Measurements from ENCODE around the gene COPS8. TPM values are rescaled to one million over a fixed set of nuclear protein-coding genes. Genes with fewer than 3 reads are reported as not detected.

Gene COPS8
- total RNA-seq, 6 donors from 2014 or later: 24.1 to 48.3 (median 38.1) TPM

DNA sequence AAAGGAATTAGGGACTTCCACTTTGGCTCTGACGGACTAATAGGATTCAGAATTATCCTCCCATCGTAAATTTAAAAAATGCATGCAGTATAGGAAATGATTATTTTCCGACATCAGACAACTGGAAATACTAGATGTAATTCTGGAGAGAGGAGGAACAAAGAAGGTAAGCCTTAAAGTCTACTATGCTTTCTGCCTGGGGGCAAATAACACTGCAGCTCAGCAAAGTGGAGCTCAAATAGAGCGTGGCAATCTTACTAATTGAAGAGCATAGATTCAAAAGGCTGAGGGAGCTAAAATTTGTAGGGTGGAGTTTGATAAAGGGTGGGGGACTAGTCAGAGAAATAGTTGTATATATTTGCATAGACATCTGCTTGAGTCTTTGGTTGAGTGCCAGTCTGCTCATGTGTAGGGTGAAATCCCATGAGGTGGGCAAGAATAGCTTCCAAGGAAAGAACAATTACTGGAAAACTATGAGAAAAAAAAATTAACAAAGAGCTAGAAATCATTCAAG is 23.8 kb downstream of the COPS8 start:
- ATAC-seq (ENCODE audit: low FRiP score in 2 of 2) (no peak), DNase-seq (no peak)
- Histone ChIP-seq H3K36me3 (no peaks in the 10 kb centered on the region), H3K27me3 (no peaks in the 10 kb centered on the region), H3K27ac (no peak overlapping the region), H3K4me1 (no peaks in the 10 kb centered on the region), H3K9me3 (no peaks in the 10 kb centered on the region), H3K4me3 (no peak overlapping the region)
- TF ChIP-seq POLR2A (IDR thresholded peaks at IDR 0.05) (no peak), EP300 (IDR thresholded peaks at IDR 0.05) (no peak), POLR2AphosphoS5 (IDR thresholded peaks at IDR 0.05) (no peak)
- TF ChIP-seq, protein P1, sequence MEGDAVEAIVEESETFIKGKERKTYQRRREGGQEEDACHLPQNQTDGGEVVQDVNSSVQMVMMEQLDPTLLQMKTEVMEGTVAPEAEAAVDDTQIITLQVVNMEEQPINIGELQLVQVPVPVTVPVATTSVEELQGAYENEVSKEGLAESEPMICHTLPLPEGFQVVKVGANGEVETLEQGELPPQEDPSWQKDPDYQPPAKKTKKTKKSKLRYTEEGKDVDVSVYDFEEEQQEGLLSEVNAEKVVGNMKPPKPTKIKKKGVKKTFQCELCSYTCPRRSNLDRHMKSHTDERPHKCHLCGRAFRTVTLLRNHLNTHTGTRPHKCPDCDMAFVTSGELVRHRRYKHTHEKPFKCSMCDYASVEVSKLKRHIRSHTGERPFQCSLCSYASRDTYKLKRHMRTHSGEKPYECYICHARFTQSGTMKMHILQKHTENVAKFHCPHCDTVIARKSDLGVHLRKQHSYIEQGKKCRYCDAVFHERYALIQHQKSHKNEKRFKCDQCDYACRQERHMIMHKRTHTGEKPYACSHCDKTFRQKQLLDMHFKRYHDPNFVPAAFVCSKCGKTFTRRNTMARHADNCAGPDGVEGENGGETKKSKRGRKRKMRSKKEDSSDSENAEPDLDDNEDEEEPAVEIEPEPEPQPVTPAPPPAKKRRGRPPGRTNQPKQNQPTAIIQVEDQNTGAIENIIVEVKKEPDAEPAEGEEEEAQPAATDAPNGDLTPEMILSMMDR (IDR thresholded peaks at IDR 0.05): no peak
- WGBS, 2 donors: 95 to 97% methylated on average over 4 of the region's 4 CpGs

DNA sequence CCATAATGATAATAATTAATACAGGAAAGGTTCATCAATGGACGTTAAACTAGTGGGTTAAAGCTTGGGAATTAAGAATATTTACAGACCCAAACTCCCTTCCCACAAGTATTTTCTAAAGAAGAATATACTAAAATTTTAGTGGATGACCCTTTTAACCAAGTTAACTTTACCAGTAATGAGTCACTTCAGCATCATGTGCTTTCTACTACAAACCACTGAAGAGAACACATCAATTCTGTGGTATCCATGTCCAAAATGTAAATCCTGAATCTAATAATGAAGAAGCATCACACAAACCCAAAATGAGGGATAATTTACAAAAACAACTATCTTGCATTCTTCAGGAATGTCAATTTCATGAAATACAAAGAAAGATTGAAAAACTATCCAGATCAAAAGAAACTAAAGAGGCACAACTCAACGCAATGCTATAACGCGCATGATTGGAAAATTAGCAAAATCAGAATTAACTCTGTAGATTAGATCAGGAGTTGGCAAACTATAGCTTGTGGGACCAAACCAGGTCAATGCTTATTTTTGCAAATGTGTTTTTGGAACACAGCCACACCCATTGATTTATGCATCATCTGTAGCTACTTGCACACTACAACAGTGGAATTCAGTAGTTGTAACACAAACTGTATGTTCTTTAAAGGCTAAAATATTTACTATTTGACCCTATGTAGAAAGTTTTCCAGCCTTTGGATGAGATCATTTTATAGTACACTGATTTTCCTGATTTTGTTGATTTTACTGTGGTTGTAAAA is 27.5 kb downstream of the COPS8 start:
- ATAC-seq (ENCODE audit: low FRiP score in 2 of 2) (no peak), DNase-seq (no peak)
- 94 to 99% methylated on average over 4 of the region's 4 CpGs for WGBS, 2 donors
- no peak overlapping the region for H3K4me3 ChIP-seq
- TF ChIP-seq POLR2A (IDR thresholded peaks at IDR 0.05): no peak
- no peak for TF ChIP-seq EP300 (IDR thresholded peaks at IDR 0.05)
- TF ChIP-seq, protein P1 (IDR thresholded peaks at IDR 0.05): no peak
- TF ChIP-seq POLR2AphosphoS5 (IDR thresholded peaks at IDR 0.05): no peak
- no peaks in the 10 kb centered on the region for H3K36me3 ChIP-seq
- H3K27ac ChIP-seq: no peak overlapping the region
- H3K9me3 ChIP-seq: no peaks in the 10 kb centered on the region
- H3K27me3 ChIP-seq: no peaks in the 10 kb centered on the region
- H3K4me1 ChIP-seq: no peaks in the 10 kb centered on the region

DNA sequence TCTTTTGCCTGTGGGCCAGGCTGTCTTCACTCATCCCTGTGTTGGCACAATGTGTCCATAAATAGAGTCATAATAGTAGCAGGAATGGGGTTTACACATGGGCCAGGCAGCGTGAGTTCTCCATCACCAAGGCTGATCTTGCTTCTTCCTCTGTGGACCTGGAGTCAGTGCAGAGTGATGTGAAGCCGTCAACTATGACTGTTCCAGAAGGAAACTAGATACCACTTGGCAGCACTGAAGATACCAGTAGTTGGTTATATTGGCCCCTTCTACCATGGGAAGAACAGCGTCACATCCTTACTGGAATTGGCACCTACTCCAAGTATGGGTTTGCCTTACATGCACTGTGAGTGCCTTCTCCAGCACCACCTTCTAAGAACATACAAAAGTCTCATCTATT is 30.2 kb downstream of the COPS8 start:
- 96 to 98% methylated on average over 2 to 3 of the region's 3 CpGs for WGBS, 2 donors
- no peak overlapping the region for H3K4me3 ChIP-seq
- ATAC-seq (ENCODE audit: low FRiP score in 2 of 2) (no peak), DNase-seq (no peak)
- TF ChIP-seq POLR2AphosphoS5 (IDR thresholded peaks at IDR 0.05): no peak
- no peak for TF ChIP-seq POLR2A (IDR thresholded peaks at IDR 0.05)
- TF ChIP-seq, protein P1 (IDR thresholded peaks at IDR 0.05): no peak
- TF ChIP-seq EP300 (IDR thresholded peaks at IDR 0.05): no peak
- H3K36me3 ChIP-seq: no peaks in the 10 kb centered on the region
- no peaks in the 10 kb centered on the region for H3K9me3 ChIP-seq
- H3K27ac ChIP-seq: no peak overlapping the region
- H3K27me3 ChIP-seq: no peaks in the 10 kb centered on the region
- no peaks in the 10 kb centered on the region for H3K4me1 ChIP-seq

DNA sequence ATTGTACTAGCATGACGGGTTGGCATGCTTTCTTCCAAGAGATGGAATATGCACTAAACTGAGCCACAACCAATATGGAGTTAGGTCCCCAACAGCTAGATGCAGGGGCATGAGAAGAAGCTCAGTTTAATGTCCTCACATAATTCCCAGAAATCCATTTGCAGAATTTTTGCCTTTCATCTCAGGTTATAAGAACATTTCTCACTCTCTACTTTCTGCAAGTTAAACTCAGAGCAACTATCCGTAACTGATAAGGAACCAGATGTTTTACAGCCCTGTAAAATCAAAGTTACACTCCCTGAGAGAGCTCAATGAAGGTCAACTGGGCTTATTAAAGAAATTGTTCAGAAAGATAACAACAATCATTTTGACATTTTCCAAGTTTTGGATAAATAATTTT is 30.7 kb downstream of the COPS8 start:
- Histone ChIP-seq H3K4me3 (no peak overlapping the region), H3K36me3 (no peaks in the 10 kb centered on the region), H3K27ac (no peak overlapping the region), H3K4me1 (no peaks in the 10 kb centered on the region), H3K9me3 (no peaks in the 10 kb centered on the region), H3K27me3 (no peaks in the 10 kb centered on the region)
- DNase-seq (no peak), ATAC-seq (ENCODE audit: low FRiP score in 2 of 2) (no peak)
- TF ChIP-seq EP300 (IDR thresholded peaks at IDR 0.05) (no peak), POLR2AphosphoS5 (IDR thresholded peaks at IDR 0.05) (no peak), POLR2A (IDR thresholded peaks at IDR 0.05) (no peak)
- TF ChIP-seq, protein P1 (IDR thresholded peaks at IDR 0.05): no peak
- WGBS, 2 donors: 93 to 96% methylated on average over 2 of the region's 2 CpGs

DNA sequence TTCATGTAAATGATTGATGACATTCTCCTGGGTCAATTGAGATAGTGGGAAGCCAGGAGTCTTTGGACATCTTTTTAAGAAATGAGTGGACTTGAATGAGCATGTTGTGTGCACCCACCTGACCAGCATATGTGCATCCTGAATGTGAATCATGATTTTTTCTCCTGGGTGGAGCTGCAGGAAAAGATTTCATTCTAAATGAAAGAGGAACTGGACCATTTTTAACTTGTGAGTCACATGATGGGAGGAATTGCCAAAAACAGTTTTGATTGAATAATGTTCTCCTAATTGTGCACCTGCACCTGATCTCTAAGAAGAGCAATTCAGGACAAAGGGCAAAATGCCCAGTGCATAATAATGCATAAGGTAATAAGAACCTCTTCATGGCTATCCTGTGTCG is 32.3 kb downstream of the COPS8 start:
- Histone ChIP-seq H3K9me3 (no peaks in the 10 kb centered on the region), H3K36me3 (no peaks in the 10 kb centered on the region), H3K27ac (no peak overlapping the region), H3K4me1 (no peaks in the 10 kb centered on the region), H3K27me3 (no peaks in the 10 kb centered on the region), H3K4me3 (no peak overlapping the region)
- ATAC-seq (ENCODE audit: low FRiP score in 2 of 2) (peak in 1 of 2 donors; percentile 49), DNase-seq (no peak)
- WGBS, 2 donors: 71 to 84% methylated on average over 1 of the region's 1 CpG
- TF ChIP-seq POLR2AphosphoS5 (IDR thresholded peaks at IDR 0.05): no peak
- no peak for TF ChIP-seq POLR2A (IDR thresholded peaks at IDR 0.05)
- no peak for TF ChIP-seq EP300 (IDR thresholded peaks at IDR 0.05)
- TF ChIP-seq, protein P1 (IDR thresholded peaks at IDR 0.05): no peak

Data from upper lobe of left lung (tissue), 6 donors.